HG03558 (cell line): ENCODE measurements around the gene RAD51B.

ENCODE experiments used
- ATAC-seq: cut with Tn5 transposase; IDR thresholded peaks from one replicate; pipeline ENCODE4 v1.9.1; 2021; ENCODE audit warnings: moderate number of reproducible peaks; ENCODE audit not compliant: unreplicated experiment; ENCODE audit errors: extremely low read depth

RAD51B gene

GRCh38 chr14:67831113-67831512, 11.5 kb downstream of the RAD51B start:
- ATAC-seq = no peak

GRCh38 chr14:67833403-67833802, 13.8 kb downstream of the RAD51B start:
- ATAC-seq = no peak

GRCh38 chr14:67835596-67835995, 16.0 kb downstream of the RAD51B start:
- no peak for ATAC-seq

- no peak for ATAC-seq
These were observed 17.5 kb downstream of the RAD51B start for GRCh38 chr14:67837011-67837624.

- ATAC-seq = no peak
These were observed 26.5 kb downstream of the RAD51B start for GRCh38 chr14:67846029-67846610.

- ATAC-seq = no peak
These were observed 30.7 kb downstream of the RAD51B start for GRCh38 chr14:67850066-67850830.

GRCh38 chr14:67851785-67852410, 32.3 kb downstream of the RAD51B start:
- ATAC-seq = no peak

- ATAC-seq = no peak
These were observed 33.5 kb downstream of the RAD51B start for GRCh38 chr14:67852926-67853604.

GRCh38 chr14:67853715-67854114, 34.1 kb downstream of the RAD51B start:
- no peak for ATAC-seq

- no peak for ATAC-seq
These were observed 37.2 kb downstream of the RAD51B start for GRCh38 chr14:67856827-67857226.

GRCh38 chr14:67857778-67858350, 38.3 kb downstream of the RAD51B start:
- no peak for ATAC-seq

- no peak for ATAC-seq
These were observed 39.7 kb downstream of the RAD51B start for GRCh38 chr14:67859169-67859749.

GRCh38 chr14:67863223-67863622, 43.6 kb downstream of the RAD51B start:
- no peak for ATAC-seq

- no peak for ATAC-seq
These were observed 55.8 kb downstream of the RAD51B start for GRCh38 chr14:67875175-67876006.

- no peak for ATAC-seq
These were observed 59.4 kb downstream of the RAD51B start for GRCh38 chr14:67879026-67879425.

- ATAC-seq = peak; percentile 76
These were observed 61.6 kb downstream of the RAD51B start for GRCh38 chr14:67881225-67881624.

GRCh38 chr14:67882986-67883555, 63.5 kb downstream of the RAD51B start:
- ATAC-seq = no peak

- ATAC-seq = no peak
These were observed 64.1 kb downstream of the RAD51B start for GRCh38 chr14:67883717-67884116.

GRCh38 chr14:67886191-67886590, 66.6 kb downstream of the RAD51B start:
- ATAC-seq = no peak
